Upper lobe of left lung (tissue), 6 donors: ENCODE data around the gene HRH1. TPM values are rescaled to one million over a fixed set of nuclear protein-coding genes. Genes with fewer than 3 reads are reported as not detected.

ENCODE experiments used
- ATAC-seq, 2 donors: fragments of 200-7000 bp; cut with Tn5 transposase; one replicate each; pipeline ENCODE4 v1.9.1; 2022; ENCODE audit warnings: mild to moderate bottlenecking in 2 of 2, moderate library complexity in 2 of 2; ENCODE audit not compliant: low FRiP score in 2 of 2
- DNase-seq, 2 donors: peaks; one replicate each; pipeline ENCODE4 v3.0.0-alpha.2; 2019 to 2020
- H3K27ac ChIP-seq, 4 donors: fragments of 200-600 bp; sonication (generic); one replicate each; pipeline ENCODE4 v1.5.1; 2016 to 2019
- H3K27me3 ChIP-seq, 4 donors: fragments of 200-600 bp; sonication (generic); one replicate each; pipeline ENCODE4 v1.5.1; 2017 to 2019
- H3K36me3 ChIP-seq, 4 donors: fragments of 200-600 bp; sonication (generic); one replicate each; pipeline ENCODE4 v1.5.1; 2016 to 2019
- H3K4me1 ChIP-seq, 4 donors: fragments of 200-600 bp; sonication (generic); one replicate each; pipeline ENCODE4 v1.5.1; 2018 to 2019
- H3K4me3 ChIP-seq, 4 donors: fragments of 200-600 bp; sonication (generic); one replicate each; pipeline ENCODE4 v1.5.1; 2017 to 2019; ENCODE audit warnings: mild to moderate bottlenecking in 2 of 4, moderate library complexity in 1 of 4
- H3K9me3 ChIP-seq, 4 donors: fragments of 200-600 bp; sonication (generic); one replicate each; pipeline ENCODE4 v1.5.1; 2018 to 2019
- EP300 ChIP-seq, 4 donors: sonication (generic); formaldehyde crosslinking; IDR thresholded peaks; one replicate each; pipeline ENCODE4 v1.5.1; 2017; ENCODE audit warnings: antibody characterized with exemption in 4 of 4, control low read depth in 2 of 4
- POLR2A ChIP-seq, 4 donors: fragments of 450-650 bp; IDR thresholded peaks; one replicate each; pipeline ENCODE4 v1.5.1; 2016 to 2017; ENCODE audit warnings: antibody characterized with exemption in 4 of 4, mild to moderate bottlenecking in 2 of 4
- POLR2AphosphoS5 ChIP-seq, 2 donors: sonication (generic); formaldehyde crosslinking; IDR thresholded peaks; one replicate each; pipeline ENCODE4 v1.5.1; 2017; ENCODE audit warnings: antibody characterized with exemption in 2 of 2
- WGBS, 2 donors: methylation state at CpG; one replicate each; pipeline ENCODE4 v1.1.5; 2017 to 2018; 5-methylcytosine and 5-hydroxymethylcytosine counted together
- total RNA-seq, 6 donors: library from RNA; depleted of rRNA in 4 of 6; stranded (reverse); fragments of >200 nt in 4 of 6; gene quantifications; one replicate each; pipeline versions ENCODE4 v1.1.0 to v1.2.1, GENCODE V29; 2016 to 2021
- TF ChIP-seq, protein P1 (sequence below), 6 experiments: fragments of 450-650 bp in 4 of 6; fragments of 200-600 bp in 2 of 6; sonication (generic) in 2 of 6; IDR thresholded peaks; one replicate each; pipeline ENCODE4 v1.5.1; 2016 to 2019; ENCODE audit warnings: antibody characterized with exemption in 6 of 6
- donor health status: DM: no; HTN: no; CAD: no; lungs with moderate emphysema.
- donor health status: DM: no; HTN: yes; CAD: no; lungs with severe emphysema.

HRH1 gene
- total RNA-seq, 6 donors from 2014 or later = 2.9 to 13.4 (median 3.7) TPM

DNA sequence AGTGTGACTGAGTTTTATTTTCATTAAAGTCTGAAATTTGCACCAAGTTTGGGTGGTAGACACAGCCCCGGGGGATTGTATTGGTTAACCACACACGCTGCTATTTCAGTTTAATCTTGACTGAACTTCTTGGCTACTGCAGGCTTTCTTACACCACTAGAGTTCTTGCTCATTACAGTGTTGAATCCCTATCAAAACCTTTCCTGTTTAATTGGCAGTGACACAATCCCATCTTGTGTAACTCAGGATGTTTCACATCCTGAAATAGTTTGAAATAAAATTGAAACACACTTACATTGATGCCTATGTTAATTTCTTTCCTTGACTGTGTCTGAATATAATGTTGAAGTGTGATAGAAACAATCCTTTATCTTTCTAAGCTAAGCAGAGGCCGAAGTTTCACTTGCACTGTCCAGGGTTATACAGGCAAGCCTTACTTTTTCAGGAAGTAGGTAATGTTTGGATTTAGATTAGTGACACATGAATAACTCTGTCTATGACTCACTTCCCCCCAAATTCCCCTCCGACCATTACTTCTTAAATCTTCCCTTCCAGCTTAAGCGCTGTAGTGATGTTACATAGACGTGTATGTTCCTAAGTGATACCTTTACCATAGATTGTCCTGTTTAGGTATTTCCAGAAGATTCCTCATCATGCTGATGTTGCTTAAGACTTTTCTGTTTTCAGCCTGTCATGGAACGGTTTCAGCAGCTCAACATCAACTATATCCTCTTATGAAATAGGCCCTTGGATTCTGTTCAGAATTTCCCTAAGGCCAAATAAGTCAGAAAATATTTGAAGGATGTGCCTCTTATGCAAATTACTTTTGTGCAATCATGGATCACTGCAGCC, 134.7 kb downstream of the HRH1 start:
- WGBS, 2 donors = 17 to 22% methylated on average over 7 of the region's 7 CpGs
- H3K4me1 ChIP-seq = peaks cover 46 to 57% (median 52%) of the 10 kb centered on the region in 4 donors
- no peak for DNase-seq
- ATAC-seq = peak; percentile 74 to 88
- no peaks in the 10 kb centered on the region for H3K27me3 ChIP-seq
- no peaks in the 10 kb centered on the region for H3K36me3 ChIP-seq
- no peaks in the 10 kb centered on the region for H3K9me3 ChIP-seq
- peak overlapping the region; percentile 73 to 80 (median 77) for H3K27ac ChIP-seq
- TF ChIP-seq, protein P1, sequence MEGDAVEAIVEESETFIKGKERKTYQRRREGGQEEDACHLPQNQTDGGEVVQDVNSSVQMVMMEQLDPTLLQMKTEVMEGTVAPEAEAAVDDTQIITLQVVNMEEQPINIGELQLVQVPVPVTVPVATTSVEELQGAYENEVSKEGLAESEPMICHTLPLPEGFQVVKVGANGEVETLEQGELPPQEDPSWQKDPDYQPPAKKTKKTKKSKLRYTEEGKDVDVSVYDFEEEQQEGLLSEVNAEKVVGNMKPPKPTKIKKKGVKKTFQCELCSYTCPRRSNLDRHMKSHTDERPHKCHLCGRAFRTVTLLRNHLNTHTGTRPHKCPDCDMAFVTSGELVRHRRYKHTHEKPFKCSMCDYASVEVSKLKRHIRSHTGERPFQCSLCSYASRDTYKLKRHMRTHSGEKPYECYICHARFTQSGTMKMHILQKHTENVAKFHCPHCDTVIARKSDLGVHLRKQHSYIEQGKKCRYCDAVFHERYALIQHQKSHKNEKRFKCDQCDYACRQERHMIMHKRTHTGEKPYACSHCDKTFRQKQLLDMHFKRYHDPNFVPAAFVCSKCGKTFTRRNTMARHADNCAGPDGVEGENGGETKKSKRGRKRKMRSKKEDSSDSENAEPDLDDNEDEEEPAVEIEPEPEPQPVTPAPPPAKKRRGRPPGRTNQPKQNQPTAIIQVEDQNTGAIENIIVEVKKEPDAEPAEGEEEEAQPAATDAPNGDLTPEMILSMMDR (IDR thresholded peaks at IDR 0.05) = peak in 1 of 6 experiments; percentile 21
- peak in 1 of 4 donors; percentile 18 for TF ChIP-seq POLR2A (IDR thresholded peaks at IDR 0.05)
- peak in 1 of 4 donors; percentile 26 for TF ChIP-seq EP300 (IDR thresholded peaks at IDR 0.05)
- peak in 1 of 2 donors; percentile 47 for TF ChIP-seq POLR2AphosphoS5 (IDR thresholded peaks at IDR 0.05)
- H3K4me3 ChIP-seq = no peak overlapping the region

DNA sequence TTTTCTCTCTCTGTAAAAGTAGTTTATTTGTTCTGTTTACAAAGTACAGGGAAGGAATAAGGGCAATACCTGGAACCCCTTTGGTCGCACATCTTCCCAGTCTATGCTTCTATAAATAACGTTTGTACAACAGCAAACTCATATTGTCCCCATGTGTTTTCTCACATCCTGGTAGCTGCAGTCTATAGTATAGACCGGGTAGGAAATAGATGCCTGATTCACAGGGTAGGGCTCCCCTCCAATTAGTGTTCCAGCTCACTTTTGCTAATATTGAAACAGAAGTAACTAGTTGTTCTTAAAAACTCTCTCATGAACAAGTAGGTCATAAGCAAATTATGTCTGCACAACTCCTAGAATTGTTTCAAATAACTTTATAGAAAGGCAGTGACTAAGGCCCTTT, 135.6 kb downstream of the HRH1 start:
- Histone ChIP-seq H3K27ac (peak overlapping the region; percentile 73 to 80 (median 77)), H3K4me1 (peaks cover 46 to 57% (median 52%) of the 10 kb centered on the region in 4 donors), H3K9me3 (no peaks in the 10 kb centered on the region), H3K27me3 (no peaks in the 10 kb centered on the region), H3K36me3 (no peaks in the 10 kb centered on the region), H3K4me3 (no peak overlapping the region)
- TF ChIP-seq EP300 (IDR thresholded peaks at IDR 0.05) (no peak), POLR2A (IDR thresholded peaks at IDR 0.05) (no peak), POLR2AphosphoS5 (IDR thresholded peaks at IDR 0.05) (no peak)
- TF ChIP-seq, protein P1 (IDR thresholded peaks at IDR 0.05) = no peak
- 67 to 71% methylated on average over 3 of the region's 3 CpGs for WGBS, 2 donors
- ATAC-seq = no peak
- no peak for DNase-seq

DNA sequence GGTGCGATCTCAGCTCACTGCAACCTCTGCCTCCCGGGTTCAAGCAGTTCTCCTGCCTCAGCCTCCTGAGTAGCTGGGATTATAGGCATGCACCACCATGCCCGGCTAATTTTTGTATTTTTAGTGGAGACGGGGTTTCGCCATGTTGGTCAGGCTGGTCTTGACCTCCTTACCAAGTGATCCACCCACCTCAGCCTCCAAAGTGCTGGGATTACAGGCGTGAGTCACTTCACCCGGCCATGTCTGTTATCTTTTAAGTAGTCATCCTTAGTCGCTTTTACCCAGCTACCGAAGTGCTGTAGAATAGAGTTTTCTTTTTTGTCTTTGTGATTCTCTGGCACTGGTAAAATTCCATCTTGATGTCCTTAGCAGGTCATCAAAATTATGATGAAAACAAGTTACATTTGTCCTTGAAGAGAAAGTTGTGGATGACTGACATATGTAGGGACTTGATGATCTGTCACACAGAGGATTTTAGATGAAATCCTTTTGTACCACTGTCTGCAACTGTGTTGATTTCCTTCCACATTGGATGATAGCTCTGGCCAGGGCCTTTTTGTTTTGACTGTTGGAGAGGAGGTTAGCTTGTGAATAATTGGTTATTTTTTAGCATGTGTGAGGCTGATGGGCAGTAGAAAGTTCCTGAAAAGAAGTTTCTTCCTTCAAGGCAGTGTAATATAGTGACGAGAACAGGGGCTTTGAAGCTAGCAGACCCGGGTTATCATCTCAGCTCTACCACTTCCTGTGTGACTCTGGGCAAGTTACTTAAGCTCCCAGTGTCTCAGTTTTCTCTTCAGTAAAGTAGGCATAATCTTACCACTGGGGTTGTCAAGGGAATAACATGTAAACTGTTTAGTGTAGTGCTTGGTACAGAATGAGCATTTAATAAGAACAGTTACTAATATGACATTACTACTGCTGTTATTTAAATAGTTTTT, 136.7 kb downstream of the HRH1 start:
- no peak for DNase-seq
- TF ChIP-seq EP300 (IDR thresholded peaks at IDR 0.05) (no peak), POLR2A (IDR thresholded peaks at IDR 0.05) (no peak), POLR2AphosphoS5 (IDR thresholded peaks at IDR 0.05) (no peak)
- TF ChIP-seq, protein P1 (IDR thresholded peaks at IDR 0.05) = no peak
- 75 to 81% methylated on average over 11 of the region's 11 CpGs for WGBS, 2 donors
- Histone ChIP-seq H3K36me3 (no peaks in the 10 kb centered on the region), H3K4me1 (peaks cover 46 to 56% (median 52%) of the 10 kb centered on the region in 4 donors), H3K9me3 (no peaks in the 10 kb centered on the region), H3K27ac (peak overlapping the region; percentile 73 to 80 (median 77)), H3K27me3 (no peaks in the 10 kb centered on the region), H3K4me3 (no peak overlapping the region)
- ATAC-seq = peak in 1 of 2 donors; percentile 17

DNA sequence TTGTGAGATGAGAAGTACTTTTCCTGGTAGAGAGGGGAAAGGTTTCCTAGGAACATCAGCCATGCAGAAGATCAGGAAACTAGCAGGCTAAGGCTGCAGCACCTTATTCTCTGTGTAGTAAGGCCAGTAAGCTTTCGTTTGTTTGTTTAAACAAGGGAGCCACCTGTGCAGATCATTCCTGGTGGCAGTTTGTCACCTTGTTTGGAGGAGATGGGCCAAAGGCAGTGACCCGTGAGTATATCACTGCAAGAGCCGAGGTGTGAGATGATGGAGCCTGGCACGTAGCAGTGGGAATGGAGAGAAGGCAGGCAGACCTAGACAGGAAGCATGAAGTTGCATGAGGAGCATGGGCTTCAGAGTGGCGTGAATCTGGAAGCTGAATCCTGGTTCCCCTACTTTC, 137.5 kb downstream of the HRH1 start:
- Histone ChIP-seq H3K27ac (peak overlapping the region in 3 of 4 donors; percentile 0 to 80 (median 77)), H3K36me3 (no peaks in the 10 kb centered on the region), H3K9me3 (no peaks in the 10 kb centered on the region), H3K4me1 (peaks cover 44 to 54% (median 50%) of the 10 kb centered on the region in 4 donors), H3K4me3 (no peak overlapping the region), H3K27me3 (no peaks in the 10 kb centered on the region)
- 67 to 85% methylated on average over 5 of the region's 5 CpGs for WGBS, 2 donors
- TF ChIP-seq POLR2AphosphoS5 (IDR thresholded peaks at IDR 0.05) = no peak
- TF ChIP-seq POLR2A (IDR thresholded peaks at IDR 0.05) = no peak
- TF ChIP-seq, protein P1 (IDR thresholded peaks at IDR 0.05) = no peak
- no peak for TF ChIP-seq EP300 (IDR thresholded peaks at IDR 0.05)
- DNase-seq = no peak
- no peak for ATAC-seq
